HUES64 (cell line): ENCODE results near the gene TACO1.

Source experiments
- H3K27ac ChIP-seq: 2 replicates; pipeline ENCODE4 v1.7.0; 2013; ENCODE audit warnings: low read depth, low read length, inconsistent platforms
- H3K27me3 ChIP-seq: 2 replicates; pipeline ENCODE4 v1.6.1; 2013; ENCODE audit warnings: mild to moderate bottlenecking, low read length; ENCODE audit not compliant: insufficient read depth
- H3K36me3 ChIP-seq: 2 replicates; pipeline ENCODE4 v1.6.1; 2013; ENCODE audit warnings: mild to moderate bottlenecking, low read length; ENCODE audit not compliant: insufficient read depth
- H3K4me1 ChIP-seq: 2 replicates; pipeline ENCODE4 v1.6.1; 2013; ENCODE audit warnings: mild to moderate bottlenecking, low read length, moderate library complexity; ENCODE audit not compliant: insufficient read depth
- H3K4me3 ChIP-seq: 2 replicates; pipeline ENCODE4 v1.5.1; 2013; ENCODE audit warnings: mild to moderate bottlenecking, low read length, moderate library complexity
- H3K9ac ChIP-seq: 2 replicates; pipeline ENCODE4 v1.6.1; 2013; ENCODE audit warnings: mild to moderate bottlenecking, low read depth, low read length
- H3K9me3 ChIP-seq: 2 replicates; pipeline ENCODE4 v1.6.1; 2013; ENCODE audit warnings: low read depth, low read length; ENCODE audit not compliant: insufficient read depth
- WGBS: fragments of 150-250, 120-280 bp; methylation state at CpG from one replicate; pipeline ENCODE4 v1.1.7; 2013; ENCODE audit warnings: missing lambda C conversion rate; 5-methylcytosine and 5-hydroxymethylcytosine counted together

Gene TACO1

GRCh38 chr17:63573634-63574033 lies 27.1 kb upstream of the TACO1 start:
- no peaks in the 10 kb centered on the region for H3K36me3 ChIP-seq
- WGBS: 84% methylated on average over 5 of the region's 5 CpGs
- H3K9ac ChIP-seq: no peak overlapping the region
- no peaks in the 10 kb centered on the region for H3K27me3 ChIP-seq
- H3K4me3 ChIP-seq: no peak overlapping the region
- no peaks in the 10 kb centered on the region for H3K9me3 ChIP-seq
- H3K27ac ChIP-seq: no peak overlapping the region
- no peaks in the 10 kb centered on the region for H3K4me1 ChIP-seq

DNA sequence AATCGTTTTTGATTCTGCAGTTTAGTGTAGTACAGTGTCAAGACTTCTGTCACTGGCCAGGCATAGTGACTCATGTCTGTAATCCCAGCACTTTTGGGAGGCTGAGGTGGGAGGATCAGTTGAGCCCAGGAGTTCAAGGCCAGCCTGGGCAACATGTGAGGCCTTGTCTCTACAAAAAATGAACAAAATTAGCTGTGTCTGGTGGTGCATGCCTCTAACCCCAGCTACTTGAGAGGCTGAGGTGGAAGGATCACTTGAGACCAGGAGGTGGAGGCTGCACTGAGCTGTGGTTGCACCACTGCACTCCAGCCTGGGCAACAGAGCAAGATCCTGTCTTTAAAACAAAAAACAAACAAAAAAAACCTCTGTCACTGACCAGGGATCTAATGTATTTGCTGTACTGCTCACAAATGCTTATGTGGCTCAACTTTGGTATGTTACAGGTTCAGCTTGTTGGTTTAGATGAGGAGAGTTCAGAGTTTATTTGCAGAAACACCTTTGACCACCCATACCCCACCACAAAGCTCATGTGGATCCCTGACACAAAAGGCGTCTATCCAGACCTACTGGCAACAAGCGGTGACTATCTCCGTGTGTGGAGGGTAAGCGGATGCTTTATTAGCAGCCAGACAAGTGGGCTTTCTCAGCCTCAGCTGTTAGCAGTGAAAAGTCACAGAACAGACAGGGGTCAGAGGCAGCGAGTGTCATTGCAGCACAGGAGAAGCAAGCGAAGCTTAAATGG lies 22.5 kb upstream of the TACO1 start:
- H3K36me3 ChIP-seq: peaks cover 37% of the 10 kb centered on the region
- no peaks in the 10 kb centered on the region for H3K27me3 ChIP-seq
- H3K9me3 ChIP-seq: no peaks in the 10 kb centered on the region
- no peak overlapping the region for H3K4me3 ChIP-seq
- WGBS: 96% methylated on average over 7 of the region's 7 CpGs
- H3K27ac ChIP-seq: no peak overlapping the region
- no peaks in the 10 kb centered on the region for H3K4me1 ChIP-seq
- no peak overlapping the region for H3K9ac ChIP-seq

DNA sequence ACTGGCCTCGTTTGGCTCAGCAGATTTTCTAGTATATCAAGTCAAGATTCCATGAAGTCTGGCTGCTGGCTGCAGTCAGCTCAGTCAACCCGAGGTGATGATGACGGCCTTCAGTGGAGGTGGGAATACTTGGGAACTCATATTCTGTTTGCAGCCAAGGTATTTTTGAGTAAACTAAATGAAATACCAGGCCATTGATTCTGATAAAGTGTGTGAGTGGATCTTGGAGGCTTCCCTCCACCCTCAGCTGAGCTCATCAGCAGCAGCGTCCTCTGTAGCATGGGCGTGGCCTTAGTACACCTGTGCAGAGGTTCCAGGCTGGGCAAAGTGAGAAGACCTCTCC lies 22.0 kb upstream of the TACO1 start:
- peaks cover 42% of the 10 kb centered on the region for H3K36me3 ChIP-seq
- H3K9me3 ChIP-seq: no peaks in the 10 kb centered on the region
- no peaks in the 10 kb centered on the region for H3K4me1 ChIP-seq
- H3K4me3 ChIP-seq: no peak overlapping the region
- 92% methylated on average over 5 of the region's 5 CpGs for WGBS
- no peak overlapping the region for H3K9ac ChIP-seq
- H3K27me3 ChIP-seq: no peaks in the 10 kb centered on the region
- no peak overlapping the region for H3K27ac ChIP-seq

DNA sequence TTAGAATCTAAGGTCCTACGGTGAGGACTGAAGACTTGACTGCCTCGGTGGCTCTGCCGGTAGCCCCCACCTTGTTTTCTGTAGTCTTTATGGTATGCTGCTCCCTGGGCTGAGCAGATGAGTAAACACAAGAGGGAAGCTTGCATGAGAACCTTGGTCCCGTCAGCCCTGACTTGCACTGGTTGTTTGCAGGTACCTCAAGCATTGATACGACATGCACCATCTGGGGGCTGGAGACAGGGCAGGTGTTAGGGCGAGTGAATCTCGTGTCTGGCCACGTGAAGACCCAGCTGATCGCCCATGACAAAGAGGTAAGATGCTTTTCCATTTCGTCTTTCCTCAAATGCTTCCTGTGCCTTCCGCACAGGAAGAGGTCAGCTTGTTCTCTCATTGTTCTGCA lies 21.1 kb upstream of the TACO1 start:
- whole genome bisulfite sequencing: 90% methylated on average over 11 of the region's 11 CpGs
- Histone ChIP-seq H3K4me3 (no peak overlapping the region), H3K36me3 (peaks cover 49% of the 10 kb centered on the region)

GRCh38 chr17:63587770-63588169 lies 12.9 kb upstream of the TACO1 start:
- H3K4me1 ChIP-seq: no peaks in the 10 kb centered on the region
- no peaks in the 10 kb centered on the region for H3K9me3 ChIP-seq
- H3K36me3 ChIP-seq: peaks cover 86% of the 10 kb centered on the region
- WGBS: 96% methylated on average over 4 of the region's 5 CpGs
- H3K27ac ChIP-seq: no peak overlapping the region
- H3K4me3 ChIP-seq: no peak overlapping the region
- no peaks in the 10 kb centered on the region for H3K27me3 ChIP-seq
- no peak overlapping the region for H3K9ac ChIP-seq

More for the DNA sequence above, 21.1 kb upstream of the TACO1 start:
- H3K9ac ChIP-seq: no peak overlapping the region
- no peak overlapping the region for H3K27ac ChIP-seq
- H3K4me1 ChIP-seq: no peaks in the 10 kb centered on the region
- H3K27me3 ChIP-seq: no peaks in the 10 kb centered on the region
- H3K9me3 ChIP-seq: no peaks in the 10 kb centered on the region

GRCh38 chr17:63588797-63589196 lies 11.9 kb upstream of the TACO1 start:
- peaks cover 83% of the 10 kb centered on the region for H3K36me3 ChIP-seq
- no peak overlapping the region for H3K27ac ChIP-seq
- H3K9ac ChIP-seq: no peak overlapping the region
- H3K4me3 ChIP-seq: no peak overlapping the region
- no peaks in the 10 kb centered on the region for H3K4me1 ChIP-seq
- 96% methylated on average over 11 of the region's 11 CpGs for WGBS
- no peaks in the 10 kb centered on the region for H3K27me3 ChIP-seq
- no peaks in the 10 kb centered on the region for H3K9me3 ChIP-seq

GRCh38 chr17:63589646-63590045 lies 11.0 kb upstream of the TACO1 start:
- Histone ChIP-seq H3K4me1 (no peaks in the 10 kb centered on the region), H3K4me3 (no peak overlapping the region), H3K36me3 (peaks cover 76% of the 10 kb centered on the region), H3K9ac (no peak overlapping the region), H3K27me3 (no peaks in the 10 kb centered on the region), H3K9me3 (no peaks in the 10 kb centered on the region), H3K27ac (no peak overlapping the region)
- WGBS: 98% methylated on average over 1 of the region's 1 CpG

GRCh38 chr17:63592797-63593196 lies 7.9 kb upstream of the TACO1 start:
- H3K36me3 ChIP-seq: peaks cover 48% of the 10 kb centered on the region
- 90% methylated on average over 3 of the region's 3 CpGs for WGBS

DNA sequence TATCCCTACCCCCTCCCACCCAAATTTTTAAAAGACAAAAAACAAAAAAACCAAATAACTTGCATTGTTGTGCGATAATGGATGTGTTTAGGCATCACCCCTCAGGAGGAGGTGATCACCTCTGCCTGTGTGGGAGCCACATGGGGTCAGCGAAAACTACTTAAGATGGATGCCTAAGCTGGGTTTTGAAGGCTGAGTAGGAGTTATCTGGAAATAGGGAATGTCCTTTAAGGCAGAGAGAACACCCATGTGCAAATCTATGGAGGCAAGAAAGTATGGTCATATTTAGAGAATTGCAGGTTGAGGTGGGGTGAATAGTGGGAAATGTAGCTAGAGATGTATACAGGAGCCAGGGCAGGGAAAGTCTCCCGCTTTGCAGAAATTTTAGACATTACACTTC lies 5.6 kb upstream of the TACO1 start:
- peaks cover 2% of the 10 kb centered on the region for H3K4me1 ChIP-seq
- H3K27me3 ChIP-seq: no peaks in the 10 kb centered on the region
- no peak overlapping the region for H3K27ac ChIP-seq
- H3K9ac ChIP-seq: no peak overlapping the region
- no peaks in the 10 kb centered on the region for H3K9me3 ChIP-seq
- H3K4me3 ChIP-seq: no peak overlapping the region
- H3K36me3 ChIP-seq: peaks cover 25% of the 10 kb centered on the region
- WGBS: 97% methylated on average over 3 of the region's 3 CpGs

More at GRCh38 chr17:63592797-63593196, 7.9 kb upstream of the TACO1 start:
- no peak overlapping the region for H3K27ac ChIP-seq
- no peaks in the 10 kb centered on the region for H3K9me3 ChIP-seq
- H3K4me1 ChIP-seq: no peaks in the 10 kb centered on the region
- H3K9ac ChIP-seq: no peak overlapping the region
- H3K27me3 ChIP-seq: no peaks in the 10 kb centered on the region
- no peak overlapping the region for H3K4me3 ChIP-seq

DNA sequence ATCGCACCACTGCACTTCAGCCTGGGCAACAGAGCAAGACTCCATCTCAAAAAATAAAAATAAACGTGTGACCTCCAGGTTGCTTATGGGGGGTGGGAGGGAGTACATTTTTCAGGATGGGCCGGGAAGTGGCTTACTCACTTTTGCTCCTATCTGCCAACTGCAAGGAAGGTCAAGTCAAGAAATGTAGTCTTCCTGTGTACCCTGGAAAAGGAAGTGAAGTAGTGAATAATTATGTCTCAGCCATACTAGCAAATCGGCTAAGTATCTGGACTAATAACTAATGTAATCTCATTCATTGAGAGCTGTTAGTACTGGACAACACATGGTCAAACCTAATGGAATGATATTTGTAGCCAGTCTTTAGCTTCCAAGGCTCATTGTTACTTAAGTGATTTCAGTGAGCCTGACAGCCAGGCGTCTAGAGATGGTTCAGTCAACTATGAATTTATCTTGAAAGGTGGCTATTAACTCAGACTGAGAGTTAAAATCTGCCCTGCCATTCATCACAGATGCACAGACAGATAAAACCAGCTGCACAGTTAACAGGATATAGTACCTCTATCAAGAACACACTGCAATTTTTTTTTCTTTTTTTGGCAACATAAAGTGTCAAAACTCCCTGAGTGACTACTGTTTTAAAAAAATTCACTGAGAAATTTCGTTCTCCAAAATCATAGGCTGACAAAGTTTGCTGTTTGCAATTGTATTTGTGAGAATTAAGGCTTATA lies 3.7 kb upstream of the TACO1 start:
- Histone ChIP-seq H3K9ac (no peak overlapping the region), H3K36me3 (0 out of 2 replicates have a peak, but pooled peaks cover 6% of the 10 kb centered on the region), H3K9me3 (no peaks in the 10 kb centered on the region), H3K4me1 (peaks cover 9% of the 10 kb centered on the region), H3K27ac (no peak overlapping the region), H3K27me3 (no peaks in the 10 kb centered on the region), H3K4me3 (no peak overlapping the region)
- 92% methylated on average over 6 of the region's 6 CpGs for WGBS

- no peak overlapping the region for H3K9ac ChIP-seq
- WGBS: 93% methylated on average over 2 of the region's 2 CpGs
- H3K4me3 ChIP-seq: no peak overlapping the region
- no peaks in the 10 kb centered on the region for H3K9me3 ChIP-seq
- H3K4me1 ChIP-seq: peaks cover 9% of the 10 kb centered on the region
- H3K27me3 ChIP-seq: no peaks in the 10 kb centered on the region
- 0 out of 2 replicates have a peak, but pooled peaks cover 1% of the 10 kb centered on the region for H3K36me3 ChIP-seq
- H3K27ac ChIP-seq: no peak overlapping the region
These were observed 2.4 kb upstream of the TACO1 start for GRCh38 chr17:63598281-63598680.
